ENCODE data around the gene ADGRF3.
"Not testable (repeated sequence)": the region's sequence is repeated elsewhere in the genome, so short reads cannot be mapped to it uniquely, and the experiment has no call there.

ADGRF3 gene

GRCh38 chr2:26279886-26280285 is 66.7 kb downstream of the ADGRF3 start:
- TF ChIP-seq CTCF (IDR thresholded peaks at IDR 0.05; ENCODE audit: borderline replicate concordance, insufficient read depth, low read depth, low read length), result no peak
- no peak overlapping the region for H3K4me3 ChIP-seq (ENCODE audit: low read depth, low read length)

GRCh38 chr2:26276484-26277227 is 69.9 kb downstream of the ADGRF3 start:
- no peak overlapping the region for H3K4me3 ChIP-seq (ENCODE audit: low read depth, low read length)
- TF ChIP-seq CTCF (IDR thresholded peaks at IDR 0.05; ENCODE audit: borderline replicate concordance, insufficient read depth, low read depth, low read length), result no peak

- TF ChIP-seq CTCF (IDR thresholded peaks at IDR 0.05; ENCODE audit: borderline replicate concordance, insufficient read depth, low read depth, low read length), result no peak
- H3K4me3 ChIP-seq (ENCODE audit: low read depth, low read length), result no peak overlapping the region
These were observed 72.5 kb downstream of the ADGRF3 start for GRCh38 chr2:26274058-26274613.

GRCh38 chr2:26273501-26273900 is 73.1 kb downstream of the ADGRF3 start:
- H3K4me3 ChIP-seq (ENCODE audit: low read depth, low read length), result no peak overlapping the region
- TF ChIP-seq CTCF (IDR thresholded peaks at IDR 0.05; ENCODE audit: borderline replicate concordance, insufficient read depth, low read depth, low read length), result no peak

GRCh38 chr2:26270373-26270772 is 76.2 kb downstream of the ADGRF3 start:
- TF ChIP-seq CTCF (IDR thresholded peaks at IDR 0.05; ENCODE audit: borderline replicate concordance, insufficient read depth, low read depth, low read length), result no peak
- no peak overlapping the region for H3K4me3 ChIP-seq (ENCODE audit: low read depth, low read length)

- no peak overlapping the region for H3K4me3 ChIP-seq (ENCODE audit: low read depth, low read length)
These were observed 76.9 kb downstream of the ADGRF3 start for GRCh38 chr2:26269571-26270158.

GRCh38 chr2:26268670-26269385 is 77.8 kb downstream of the ADGRF3 start:
- not testable (repeated sequence) for H3K4me3 ChIP-seq (ENCODE audit: low read depth, low read length)

More at GRCh38 chr2:26269571-26270158, 76.9 kb downstream of the ADGRF3 start:
- no peak for TF ChIP-seq CTCF (IDR thresholded peaks at IDR 0.05; ENCODE audit: borderline replicate concordance, insufficient read depth, low read depth, low read length)
